ENCODE measurements around the gene CTPS2.

Gene CTPS2

GRCh38 chrX:16711893-16712547 lies 449 bp downstream of the CTPS2 start:
- DNase-seq: peak in 1 of 2 donors; percentile 7

GRCh38 chrX:16711219-16711811 lies 1.2 kb downstream of the CTPS2 start:
- DNase-seq: no peak

- DNase-seq: no peak
Observed at GRCh38 chrX:16708016-16708415, 4.5 kb downstream of the CTPS2 start.

GRCh38 chrX:16705370-16705769 lies 7.1 kb downstream of the CTPS2 start:
- DNase-seq: no peak

GRCh38 chrX:16702700-16703599 lies 9.5 kb downstream of the CTPS2 start:
- no peak for DNase-seq

- no peak for DNase-seq
Observed at GRCh38 chrX:16700734-16701133, 11.7 kb downstream of the CTPS2 start.

- DNase-seq: no peak
Observed at GRCh38 chrX:16699389-16699788, 13.1 kb downstream of the CTPS2 start.

GRCh38 chrX:16696956-16697355 lies 15.5 kb downstream of the CTPS2 start:
- DNase-seq: no peak

- peak; percentile 70 to 73 for DNase-seq
Observed at GRCh38 chrX:16695079-16695676, 17.3 kb downstream of the CTPS2 start.

- DNase-seq: no peak
Observed at GRCh38 chrX:16687514-16687913, 25.0 kb downstream of the CTPS2 start.

- no peak for DNase-seq
Observed at GRCh38 chrX:16683007-16683664, 29.3 kb downstream of the CTPS2 start.

- no peak for DNase-seq
Observed at GRCh38 chrX:16678689-16679088, 33.8 kb downstream of the CTPS2 start.

- no peak for DNase-seq
Observed at GRCh38 chrX:16671005-16671404, 41.5 kb downstream of the CTPS2 start.

GRCh38 chrX:16666541-16666940 lies 45.9 kb downstream of the CTPS2 start:
- DNase-seq: no peak

- no peak for DNase-seq
Observed at GRCh38 chrX:16665089-16665488, 47.4 kb downstream of the CTPS2 start.

GRCh38 chrX:16664626-16665025 lies 47.8 kb downstream of the CTPS2 start:
- no peak for DNase-seq

GRCh38 chrX:16664074-16664473 lies 48.4 kb downstream of the CTPS2 start:
- no peak for DNase-seq

GRCh38 chrX:16662402-16662801 lies 50.1 kb downstream of the CTPS2 start:
- DNase-seq: no peak

- DNase-seq: no peak
Observed at GRCh38 chrX:16661495-16661894, 51.0 kb downstream of the CTPS2 start.

GRCh38 chrX:16659321-16659720 lies 53.1 kb downstream of the CTPS2 start:
- DNase-seq: no peak

GRCh38 chrX:16658284-16658683 lies 54.2 kb downstream of the CTPS2 start:
- DNase-seq: no peak

- no peak for DNase-seq
Observed at GRCh38 chrX:16654093-16654492, 58.4 kb downstream of the CTPS2 start.

- no peak for DNase-seq
Observed at GRCh38 chrX:16653424-16653823, 59.0 kb downstream of the CTPS2 start.

All from stimulated activated CD4-positive, alpha-beta T cell treated with anti-CD3 and anti-CD28 coated beads, Interleukin-2, amount 100 ng/mL, for 24 hours (primary cell).